ENCODE results near the gene TYMS. TPM values are rescaled to one million over a fixed set of nuclear protein-coding genes. Genes with fewer than 3 reads are reported as not detected.

Gene TYMS
- total RNA-seq, 1 experiment from 2014 or later, result 140 TPM

DNA sequence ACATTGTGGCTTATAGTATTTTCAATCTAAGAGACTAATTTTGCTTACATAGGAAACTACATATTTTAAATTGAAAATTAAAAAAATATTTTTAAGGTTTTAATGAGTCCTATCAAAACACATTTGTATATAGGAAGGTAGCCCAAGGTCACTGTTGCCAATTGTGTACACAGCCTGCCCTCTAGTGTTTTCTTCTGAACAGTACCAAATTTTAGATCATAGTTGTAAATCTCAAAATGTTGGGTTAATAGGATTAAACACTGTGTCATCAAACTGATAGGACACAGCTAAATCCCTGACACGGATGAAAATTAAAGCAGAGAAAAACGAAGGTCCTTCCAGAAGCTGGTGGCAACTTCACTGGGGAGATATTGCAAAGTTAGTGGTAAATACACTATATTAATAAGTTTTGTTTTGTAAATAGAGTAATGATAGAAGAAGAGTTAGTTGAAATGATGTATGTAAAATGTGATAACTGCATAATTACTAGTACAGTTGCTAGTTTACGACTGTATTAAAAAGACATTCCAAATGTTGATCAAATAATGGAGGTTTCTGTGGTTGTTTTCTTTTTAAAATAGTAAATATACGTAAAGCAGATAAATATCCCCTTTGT, 41.0 kb upstream of the TYMS start:
- peaks cover 3% of the 10 kb centered on the region for H3K27me3 Mint-ChIP-seq (ENCODE audit: low read depth)
- H2AFZ ChIP-seq (ENCODE audit: low read length), result no peak overlapping the region
- no peak overlapping the region for H3T11ph ChIP-seq (ENCODE audit: low read length)
- no peak overlapping the region for H3K4ac ChIP-seq (ENCODE audit: low read depth, low read length)
- H2BK120ac ChIP-seq (ENCODE audit: low read depth, low read length, poor library complexity, severe bottlenecking), result no peak overlapping the region
- H4K8ac ChIP-seq (replicated peaks; ENCODE audit: insufficient read length, low read depth, low read length), result no peak overlapping the region
- no peaks in the 10 kb centered on the region for H3K9me3 ChIP-seq (ENCODE audit: control insufficient read depth, low read depth, low read length)
- no peaks in the 10 kb centered on the region for H3K4me1 ChIP-seq (ENCODE audit: insufficient read depth, low read length)
- no peak overlapping the region for H2AK5ac ChIP-seq (ENCODE audit: insufficient read length, low read length)
- H3K36me3 Mint-ChIP-seq (ENCODE audit: insufficient read depth in 1 of 3, low read depth in 3 of 3), result no peaks in the 10 kb centered on the region
- no peaks in the 10 kb centered on the region for H3K79me1 ChIP-seq (ENCODE audit: insufficient read depth, low read depth, low read length, poor library complexity, severe bottlenecking)
- no peak overlapping the region for H3K56ac ChIP-seq (ENCODE audit: insufficient read length, low read depth, low read length)
- H2BK20ac ChIP-seq (ENCODE audit: low read depth, low read length, poor library complexity, severe bottlenecking), result no peak overlapping the region
- no peak overlapping the region for H4K91ac ChIP-seq (ENCODE audit: insufficient read length, low read depth, low read length)
- no peaks in the 10 kb centered on the region for H3K79me2 ChIP-seq (ENCODE audit: insufficient read depth, low read length)
- H3K18ac ChIP-seq (ENCODE audit: insufficient read length, low read depth, low read length), result no peak overlapping the region
- TF ChIP-seq CTCF (conservative IDR thresholded peaks at IDR 0.05), result peak; percentile 90
- H3K9ac ChIP-seq (ENCODE audit: extremely low read depth, insufficient read length, low read length), result no peak overlapping the region
- no peak overlapping the region for H3K14ac ChIP-seq (ENCODE audit: insufficient read depth, low read length)
- no peaks in the 10 kb centered on the region for H3K27me3 ChIP-seq (ENCODE audit: insufficient read depth, low read length)
- WGBS (ENCODE audit: extremely low coverage, insufficient read length, low lambda C conversion rate), result no CpG with 5 or more reads among the region's 4 CpGs
- no peak overlapping the region for H3K4me2 ChIP-seq (ENCODE audit: insufficient read depth, insufficient read length, low read length)
- no peak overlapping the region for H3K23ac ChIP-seq (ENCODE audit: insufficient read length, low read depth, low read length)
- no peaks in the 10 kb centered on the region for H4K20me1 ChIP-seq (ENCODE audit: control insufficient read depth, insufficient read depth, insufficient read length)
- no peak overlapping the region for H3K27ac Mint-ChIP-seq
- H3K4me1 Mint-ChIP-seq, result no peaks in the 10 kb centered on the region
- H3K4me3 Mint-ChIP-seq, result no peak overlapping the region
- no peak overlapping the region for H2BK15ac ChIP-seq (ENCODE audit: low read depth, low read length)
- no peaks in the 10 kb centered on the region for H3K23me2 ChIP-seq (ENCODE audit: insufficient read length, low read depth, low read length, poor library complexity, severe bottlenecking)
- no peak overlapping the region for H4K5ac ChIP-seq (ENCODE audit: insufficient read length, low read depth, low read length)
- no peak overlapping the region for H3K27ac ChIP-seq (ENCODE audit: insufficient read length, low read depth, low read length)
- no peak overlapping the region for H2BK12ac ChIP-seq (ENCODE audit: insufficient read length, low read depth, low read length)
- DNase-seq, result no peak
- H3K9me3 Mint-ChIP-seq, result no peaks in the 10 kb centered on the region
- no peak overlapping the region for H2BK5ac ChIP-seq (ENCODE audit: insufficient read length, low read length)
